IMR-90 (cell line): Measurements from ENCODE around the gene BICD2. TPM values are rescaled to one million over a fixed set of nuclear protein-coding genes. Genes with fewer than 3 reads are reported as not detected.

Experiments used
- ATAC-seq: fragments of 200-7000 bp; cut with Tn5 transposase; 2 replicates; pipeline ENCODE4 v1.9.1; 2020; ENCODE audit warnings: low read depth, mild to moderate bottlenecking, moderate library complexity
- BruUV-seq: library from RNA; stranded (reverse); fragments of 400-500 nt; replicated peaks from 2 replicates; lab custom pipeline; 2021; lab: Mats Ljungman, UMichigan
- CTCF ChIA-PET: fragments of 300-600 bp; formaldehyde crosslinking; extraction: SDS; loops from one replicate; lab custom pipeline; 2021; ENCODE audit warnings: antibody characterized with exemption; lab: Yijun Ruan, JAX
- POLR2A ChIA-PET: fragments of 300-600 bp; sonication (Branson Sonifier 250); formaldehyde crosslinking; loops from one replicate; lab custom pipeline; 2022; ENCODE audit warnings: antibody characterized with exemption; ENCODE audit not compliant: unreplicated experiment; lab: Charles Lee
- DNase-seq: peaks from one replicate; pipeline ENCODE4 v3.0.0; 2013
- H2AFZ ChIP-seq: replicated peaks from 2 replicates; pipeline ENCODE3; 2013; ENCODE audit warnings: low read length, mild to moderate bottlenecking; ENCODE audit not compliant: poor library complexity
- H2AK5ac ChIP-seq: 2 replicates; pipeline ENCODE4 v1.6.1; 2013; ENCODE audit warnings: low read depth, low read length, inconsistent platforms
- H2AK9ac ChIP-seq: replicated peaks from 2 replicates; pipeline ENCODE3; 2013; ENCODE audit warnings: mild to moderate bottlenecking, low read depth, low read length, moderate library complexity; ENCODE audit not compliant: poor library complexity
- H2BK120ac ChIP-seq: 2 replicates; pipeline ENCODE4 v1.6.1; 2013; ENCODE audit warnings: low read depth, low read length, inconsistent platforms
- H2BK15ac ChIP-seq: 3 replicates; pipeline ENCODE4 v1.6.1; 2013; ENCODE audit warnings: low read depth, low read length, inconsistent platforms
- H2BK20ac ChIP-seq: 2 replicates; pipeline ENCODE4 v1.6.1; 2013; ENCODE audit warnings: low read depth, mild to moderate bottlenecking, inconsistent platforms, low read length, moderate library complexity
- H2BK5ac ChIP-seq: 2 replicates; pipeline ENCODE4 v1.6.1; 2013; ENCODE audit warnings: mild to moderate bottlenecking, low read depth, low read length, inconsistent platforms; ENCODE audit not compliant: poor library complexity, severe bottlenecking
- H3K14ac ChIP-seq: replicated peaks from 2 replicates; pipeline ENCODE4 v1.6.1; 2013; ENCODE audit warnings: low read depth, low read length, inconsistent platforms
- H3K18ac ChIP-seq: 2 replicates; pipeline ENCODE4 v1.6.1; 2013; ENCODE audit warnings: low read depth, low read length, control low read depth
- H3K23ac ChIP-seq: 2 replicates; pipeline ENCODE4 v1.6.1; 2013; ENCODE audit warnings: low read depth, low read length, inconsistent platforms
- H3K27ac ChIP-seq: 2 replicates; pipeline ENCODE4 v1.5.1; 2013; ENCODE audit warnings: mild to moderate bottlenecking, control low read depth, low read length; ENCODE audit not compliant: insufficient read depth
- H3K27me3 ChIP-seq: 2 replicates; pipeline ENCODE4 v1.6.1; 2013; ENCODE audit warnings: low read length; ENCODE audit not compliant: control insufficient read depth, insufficient read depth
- H3K36me3 ChIP-seq: 2 replicates; pipeline ENCODE4 v1.6.1; 2013; ENCODE audit warnings: low read length, mixed read lengths; ENCODE audit not compliant: control insufficient read depth, insufficient read depth
- H3K4ac ChIP-seq: 2 replicates; pipeline ENCODE4 v1.6.1; 2013; ENCODE audit warnings: low read depth, low read length, inconsistent platforms
- H3K4me1 ChIP-seq: 2 replicates; pipeline ENCODE4 v1.6.1; 2013; ENCODE audit warnings: low read length, mixed read lengths; ENCODE audit not compliant: control insufficient read depth, insufficient read depth
- H3K4me2 ChIP-seq: 2 replicates; pipeline ENCODE4 v1.6.1; 2013; ENCODE audit warnings: low read depth, mild to moderate bottlenecking, control low read depth, low read length, moderate library complexity
- H3K4me3 ChIP-seq: 2 replicates; pipeline ENCODE4 v1.5.1; 2013; ENCODE audit warnings: low read depth, mild to moderate bottlenecking, control low read depth, low read length, moderate library complexity; ENCODE audit not compliant: insufficient read depth
- H3K56ac ChIP-seq: 2 replicates; pipeline ENCODE4 v1.6.1; 2013; ENCODE audit warnings: low read length, inconsistent platforms; ENCODE audit not compliant: insufficient read depth; ENCODE audit errors: extremely low read depth
- H3K79me1 ChIP-seq, 2 experiments: 2 replicates each; pipeline ENCODE4 v1.6.1; 2013; ENCODE audit warnings: low read length in 2 of 2, inconsistent platforms in 1 of 2, low read depth in 1 of 2
- H3K9ac ChIP-seq: 2 replicates; pipeline ENCODE4 v1.6.1; 2013; ENCODE audit warnings: low read depth, low read length, control low read depth
- H3K9me1 ChIP-seq: 2 replicates; pipeline ENCODE4 v1.6.1; 2013; ENCODE audit warnings: low read length, inconsistent platforms; ENCODE audit not compliant: insufficient read depth
- H3K9me3 ChIP-seq: 2 replicates; pipeline ENCODE4 v1.6.1; 2013; ENCODE audit warnings: low read length; ENCODE audit not compliant: control insufficient read depth, insufficient read depth
- H4K20me1 ChIP-seq: 2 replicates; pipeline ENCODE4 v1.6.1; 2013; ENCODE audit warnings: low read length, inconsistent platforms; ENCODE audit not compliant: insufficient read depth
- H4K5ac ChIP-seq: 2 replicates; pipeline ENCODE4 v1.6.1; 2013; ENCODE audit warnings: mild to moderate bottlenecking, low read depth, low read length, control low read depth
- H4K8ac ChIP-seq, 2 experiments: 2 replicates each; pipeline ENCODE4 v1.6.1; 2013; ENCODE audit warnings: low read depth in 2 of 2, low read length in 2 of 2, control low read depth in 1 of 2, inconsistent platforms in 1 of 2
- H4K91ac ChIP-seq: 2 replicates; pipeline ENCODE4 v1.6.1; 2013; ENCODE audit warnings: low read depth, low read length, inconsistent platforms; ENCODE audit not compliant: insufficient read depth
- MAFK ChIP-seq: IDR thresholded peaks from 2 replicates; pipeline ENCODE4 v1.6.1; 2012; ENCODE audit warnings: low read depth, low read length, improper control_type of control experiment
- POLR2A ChIP-seq: IDR thresholded peaks from 2 replicates; pipeline ENCODE4 v1.6.1; 2012; ENCODE audit warnings: mild to moderate bottlenecking, low read depth, low read length
- SMC3 ChIP-seq: fragments of 150-350 bp; IDR thresholded peaks from 2 replicates; pipeline ENCODE4 v1.6.1; 2016; ENCODE audit warnings: low read depth, mild to moderate bottlenecking, antibody characterized with exemption, low read length, moderate library complexity
- WGBS, 2 experiments: methylation state at CpG; one replicate each; pipeline versions ENCODE4 v1.1.5 to v1.1.7; 2013; ENCODE audit warnings: missing lambda C conversion rate in 2 of 2; ENCODE audit not compliant: insufficient read length in 1 of 2; ENCODE audit errors: extremely low coverage in 2 of 2; 5-methylcytosine and 5-hydroxymethylcytosine counted together
- dilution Hi-C: fragments of 300-500 bp; cut with HindIII; formaldehyde crosslinking; loops from one replicate; pipeline ENCODE4 v1.14.3; 2018; ENCODE audit warnings: low sequenced_read_pairs; ENCODE audit not compliant: unreplicated experiment
- in situ Hi-C: fragments of 300-500 bp; cut with MboI; formaldehyde crosslinking; loops from 3 replicates; pipeline ENCODE4 v1.14.3; 2019; ENCODE audit warnings: low sequenced_read_pairs, inconsistent platforms, mixed read lengths
- intact Hi-C: fragments of 100-400 bp; cut with micrococcal nuclease; formaldehyde crosslinking; loops from 2 replicates; pipeline ENCODE4 v1.10.0; 2022
- polyA plus RNA-seq, 3 experiments: library from polyadenylated mRNA; depleted of rRNA; stranded (reverse); fragments of >200 nt; gene quantifications; 2 replicates each; pipeline ENCODE4 v1.2.3, GENCODE V29; 2012; ENCODE audit warnings: low replicate concordance in 1 of 3
- total RNA-seq: library from RNA; depleted of rRNA; stranded (reverse); fragments of >200 nt; gene quantifications from 2 replicates; pipeline ENCODE4 v1.2.3, GENCODE V29; 2012
- TF ChIP-seq, protein P1 (sequence below): conservative IDR thresholded peaks from 2 replicates; pipeline ENCODE4 v1.5.1; 2012; ENCODE audit warnings: mild to moderate bottlenecking, low read depth, low read length, improper control_type of control experiment

BICD2 gene
- total and polyA plus RNA-seq, 2 of the 4 experiments (the other 2 are of a cell fraction): 21.5 to 35.7 TPM

DNA sequence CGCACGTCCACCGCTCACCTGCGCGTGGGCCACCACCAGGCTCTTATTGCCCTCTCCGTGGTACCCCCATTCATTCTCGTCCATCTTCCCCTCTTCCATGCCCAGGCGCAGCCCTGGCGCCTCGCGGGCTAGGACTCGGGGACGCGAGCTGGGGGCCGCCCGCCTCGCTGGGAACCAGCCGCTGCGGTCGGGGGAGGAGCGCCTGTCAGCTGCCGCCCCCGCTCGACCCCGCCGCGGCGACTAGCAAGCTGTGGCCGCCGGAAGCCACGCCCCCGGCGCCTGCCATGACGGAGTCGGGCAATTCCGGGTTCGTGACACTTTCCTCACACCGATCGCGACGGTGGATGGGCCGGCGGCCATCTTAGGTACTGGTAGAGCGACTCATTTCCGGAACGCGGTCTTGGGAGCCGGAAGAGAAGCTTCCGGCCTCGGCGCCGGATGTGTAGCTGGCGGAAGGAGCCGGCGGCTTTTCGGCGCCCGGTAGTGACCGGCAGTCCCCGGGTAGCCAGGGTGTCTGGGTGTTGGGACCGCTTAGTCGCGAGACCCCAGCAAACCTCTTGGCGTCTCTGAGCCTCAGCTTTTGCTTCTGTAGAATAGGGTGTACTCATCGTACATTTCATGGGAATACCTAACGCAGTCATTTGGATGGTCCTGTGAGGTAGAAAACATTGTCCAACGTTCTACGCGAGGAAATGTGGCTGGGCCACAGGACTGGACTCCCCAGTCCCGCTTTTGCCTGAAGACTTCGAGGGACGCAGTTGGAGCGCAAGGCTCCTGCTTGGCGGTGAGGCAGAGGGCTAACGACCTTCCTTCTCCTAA is 94.5 kb downstream of the BICD2 start, which contains the start of gene IPPK (continued):
- TF ChIP-seq, protein P1, sequence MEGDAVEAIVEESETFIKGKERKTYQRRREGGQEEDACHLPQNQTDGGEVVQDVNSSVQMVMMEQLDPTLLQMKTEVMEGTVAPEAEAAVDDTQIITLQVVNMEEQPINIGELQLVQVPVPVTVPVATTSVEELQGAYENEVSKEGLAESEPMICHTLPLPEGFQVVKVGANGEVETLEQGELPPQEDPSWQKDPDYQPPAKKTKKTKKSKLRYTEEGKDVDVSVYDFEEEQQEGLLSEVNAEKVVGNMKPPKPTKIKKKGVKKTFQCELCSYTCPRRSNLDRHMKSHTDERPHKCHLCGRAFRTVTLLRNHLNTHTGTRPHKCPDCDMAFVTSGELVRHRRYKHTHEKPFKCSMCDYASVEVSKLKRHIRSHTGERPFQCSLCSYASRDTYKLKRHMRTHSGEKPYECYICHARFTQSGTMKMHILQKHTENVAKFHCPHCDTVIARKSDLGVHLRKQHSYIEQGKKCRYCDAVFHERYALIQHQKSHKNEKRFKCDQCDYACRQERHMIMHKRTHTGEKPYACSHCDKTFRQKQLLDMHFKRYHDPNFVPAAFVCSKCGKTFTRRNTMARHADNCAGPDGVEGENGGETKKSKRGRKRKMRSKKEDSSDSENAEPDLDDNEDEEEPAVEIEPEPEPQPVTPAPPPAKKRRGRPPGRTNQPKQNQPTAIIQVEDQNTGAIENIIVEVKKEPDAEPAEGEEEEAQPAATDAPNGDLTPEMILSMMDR: no peak
- TF ChIP-seq POLR2A (peak; percentile 90), SMC3 (no peak)

- intact Hi-C loops: no loop called here
- H3K27ac ChIP-seq: peak overlapping the region; percentile 85
- DNase-seq (no peak), ATAC-seq (peak; percentile 36)
- TF ChIP-seq POLR2A (peak; percentile 57), MAFK (no peak)
- H4K5ac ChIP-seq: peak overlapping the region; percentile 24; the same call in 1 of the 2 replicates
- H3K9ac ChIP-seq: peak overlapping the region; percentile 78
- H3K56ac ChIP-seq: peak overlapping the region; percentile 70
- no TSS peak for BruUV-seq
- peaks cover 6% of the 10 kb centered on the region for H3K36me3 ChIP-seq
- H2AK5ac ChIP-seq: peak overlapping the region; percentile 77
- peak overlapping the region; percentile 99 for H2AK9ac ChIP-seq
- peaks cover 25 to 68% of the 10 kb centered on the region in 2 experiments for H3K79me1 ChIP-seq
- peak overlapping the region; percentile 97 for H3K23ac ChIP-seq
- H3K4me3 ChIP-seq: peak overlapping the region; percentile 79
- WGBS, 2 experiments: 0% methylated on average over 1 of the region's 29 CpGs; no CpG with 5 or more reads in 1 of the 2 experiments
- peak overlapping the region; percentile 92 for H3K4ac ChIP-seq
- peak overlapping the region; percentile 92 for H3K14ac ChIP-seq
- POLR2A ChIA-PET: no interaction called here
- H3K9me3 ChIP-seq: no peaks in the 10 kb centered on the region
- CTCF ChIA-PET: no interaction called here
- H4K91ac ChIP-seq: peak overlapping the region; percentile 87
- peak overlapping the region; percentile 99 for H2AFZ ChIP-seq
- peak overlapping the region; percentile 14; the same call in 1 of the 2 replicates for H2BK20ac ChIP-seq
- dilution Hi-C loops: no loop called here
- 0 out of 3 replicates have a peak overlapping the region, but pooled peaks have one; percentile 20 for H2BK15ac ChIP-seq
- H2BK5ac ChIP-seq: peak overlapping the region; percentile 91
- H4K8ac ChIP-seq: peak overlapping the region; percentile 70 to 90; a peak in 3 of 4 replicates
- H2BK120ac ChIP-seq: peak overlapping the region; percentile 59
- peaks cover 14% of the 10 kb centered on the region for H3K4me1 ChIP-seq
- in situ Hi-C loops: no loop called here
- H3K4me2 ChIP-seq: peak overlapping the region; percentile 88
- H3K9me1 ChIP-seq: peaks cover 11% of the 10 kb centered on the region
- H4K20me1 ChIP-seq: peaks cover 32% of the 10 kb centered on the region
- H3K27me3 ChIP-seq: no peaks in the 10 kb centered on the region
- H3K18ac ChIP-seq: peak overlapping the region; percentile 40; the same call in 1 of the 2 replicates
Measured at GRCh38 chr9:92669527-92669889, 95.1 kb downstream of the BICD2 start.
